Mucosa of stomach (tissue), 1 donor: ENCODE measurements around the gene FTL.
"Not testable (repeated sequence)": the region's sequence is repeated elsewhere in the genome, so short reads cannot be mapped to it uniquely, and the experiment has no call there.

Experiments
- H3K27me3 ChIP-seq: one replicate; pipeline ENCODE4 v1.7.0; 2013; ENCODE audit warnings: mild to moderate bottlenecking, low read length; ENCODE audit not compliant: control insufficient read depth, insufficient read depth
- H3K36me3 ChIP-seq: one replicate; pipeline ENCODE4 v1.7.0; 2013; ENCODE audit warnings: low read length; ENCODE audit not compliant: control insufficient read depth, insufficient read depth
- H3K4me1 ChIP-seq: one replicate; pipeline ENCODE4 v1.7.0; 2013; ENCODE audit warnings: mild to moderate bottlenecking, low read length; ENCODE audit not compliant: control insufficient read depth, insufficient read depth
- H3K4me3 ChIP-seq: one replicate; pipeline ENCODE4 v1.7.0; 2013; ENCODE audit warnings: low read length
- H3K9ac ChIP-seq: one replicate; pipeline ENCODE4 v1.7.0; 2013; ENCODE audit warnings: mild to moderate bottlenecking, low read length, moderate library complexity
- H3K9me3 ChIP-seq: one replicate; pipeline ENCODE4 v1.7.0; 2013; ENCODE audit warnings: mild to moderate bottlenecking, low read length, moderate library complexity; ENCODE audit not compliant: control insufficient read depth
- donor health status: Pancreatic carcinoma.

FTL gene

DNA sequence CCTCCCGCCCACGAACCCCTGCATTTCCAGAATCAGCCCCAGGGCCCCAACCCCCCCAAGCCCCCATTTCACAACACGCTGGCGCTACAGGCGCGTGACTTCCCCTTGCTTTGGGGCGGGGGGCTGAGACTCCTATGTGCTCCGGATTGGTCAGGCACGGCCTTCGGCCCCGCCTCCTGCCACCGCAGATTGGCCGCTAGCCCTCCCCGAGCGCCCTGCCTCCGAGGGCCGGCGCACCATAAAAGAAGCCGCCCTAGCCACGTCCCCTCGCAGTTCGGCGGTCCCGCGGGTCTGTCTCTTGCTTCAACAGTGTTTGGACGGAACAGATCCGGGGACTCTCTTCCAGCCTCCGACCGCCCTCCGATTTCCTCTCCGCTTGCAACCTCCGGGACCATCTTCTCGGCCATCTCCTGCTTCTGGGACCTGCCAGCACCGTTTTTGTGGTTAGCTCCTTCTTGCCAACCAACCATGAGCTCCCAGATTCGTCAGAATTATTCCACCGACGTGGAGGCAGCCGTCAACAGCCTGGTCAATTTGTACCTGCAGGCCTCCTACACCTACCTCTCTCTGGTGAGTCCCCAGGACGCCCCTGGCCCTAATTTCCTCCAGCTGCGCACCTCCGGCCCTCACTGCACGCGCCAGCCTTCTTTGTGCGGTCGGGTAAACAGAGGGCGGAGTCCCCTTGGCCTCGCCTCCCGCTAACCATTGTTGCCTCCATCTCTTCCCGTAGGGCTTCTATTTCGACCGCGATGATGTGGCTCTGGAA, at the start of gene FTL:
Gene FTL, plus strand, starts transcription at position 270 of the 766 bp plus-strand sequence. Its CDS starts 199 bp downstream, at position 469.
- H3K4me1 ChIP-seq: peaks cover 57% of the 10 kb centered on the region
- H3K9ac ChIP-seq: peak within 1 kb of the TSS; percentile 81
- no peaks in the 10 kb centered on the region for H3K27me3 ChIP-seq
- H3K36me3 ChIP-seq: peaks cover 4% of the 10 kb centered on the region
- H3K9me3 ChIP-seq: no peaks in the 10 kb centered on the region
- H3K4me3 ChIP-seq: peak within 1 kb of the TSS; percentile 66

DNA sequence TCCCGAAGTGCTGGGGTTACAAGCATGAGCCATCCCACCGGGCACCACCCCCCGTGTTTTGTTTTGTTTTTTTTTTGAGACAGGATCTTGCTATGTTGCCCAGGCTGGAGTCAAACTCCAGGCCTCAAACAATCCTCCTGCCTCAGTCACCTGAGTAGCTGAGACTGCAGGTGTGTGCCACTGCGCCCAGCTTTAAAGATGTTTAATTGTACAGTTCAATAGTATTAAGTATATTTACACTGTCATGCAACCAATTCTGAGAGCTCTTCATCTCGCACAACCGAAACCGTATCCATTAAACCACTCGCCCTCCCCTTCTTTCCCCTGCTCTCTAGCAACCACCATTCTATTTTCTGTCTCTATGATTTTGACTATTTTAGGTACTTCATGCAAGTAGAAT, 49.4 kb upstream of the FTL start:
- H3K36me3 ChIP-seq: peaks cover 17% of the 10 kb centered on the region
- no peaks in the 10 kb centered on the region for H3K27me3 ChIP-seq

DNA sequence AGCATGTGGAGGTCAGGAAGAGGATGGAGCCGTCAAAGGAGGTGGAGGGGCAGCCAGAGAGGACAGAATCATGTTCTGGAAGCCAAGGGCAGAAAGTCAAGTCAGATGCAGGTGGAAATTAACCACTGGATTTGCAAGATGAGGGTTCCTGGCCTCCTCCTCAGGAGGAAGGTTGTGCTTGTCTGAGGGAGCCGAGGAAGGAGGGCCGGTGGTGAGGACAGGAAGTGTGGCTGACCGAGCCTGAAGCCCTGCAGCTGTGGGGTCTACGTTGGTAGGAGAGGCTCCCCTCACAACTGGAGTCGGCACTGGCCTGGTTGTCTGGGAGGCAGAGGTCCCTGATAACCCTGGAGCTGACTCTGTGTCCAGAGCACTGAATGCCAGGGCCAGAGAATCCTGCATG, 47.0 kb upstream of the FTL start:
- Histone ChIP-seq H3K4me1 (no peaks in the 10 kb centered on the region), H3K27me3 (no peaks in the 10 kb centered on the region), H3K36me3 (peaks cover 11% of the 10 kb centered on the region), H3K4me3 (no peak overlapping the region), H3K9ac (no peak overlapping the region), H3K9me3 (no peaks in the 10 kb centered on the region)

More for the DNA sequence above, 49.4 kb upstream of the FTL start:
- H3K4me1 ChIP-seq: no peaks in the 10 kb centered on the region
- no peaks in the 10 kb centered on the region for H3K9me3 ChIP-seq
- no peak overlapping the region for H3K4me3 ChIP-seq
- no peak overlapping the region for H3K9ac ChIP-seq

- Histone ChIP-seq H3K36me3 (peaks cover 11% of the 10 kb centered on the region), H3K9ac (no peak overlapping the region), H3K27me3 (no peaks in the 10 kb centered on the region), H3K4me3 (no peak overlapping the region), H3K4me1 (no peaks in the 10 kb centered on the region), H3K9me3 (no peaks in the 10 kb centered on the region)
These were observed 46.3 kb upstream of the FTL start for GRCh38 chr19:48918801-48919247.

- not testable (repeated sequence) for H3K4me1 ChIP-seq, H3K9ac ChIP-seq, H3K27me3 ChIP-seq, H3K9me3 ChIP-seq, H3K4me3 ChIP-seq
- peaks cover 11% of the 10 kb centered on the region for H3K36me3 ChIP-seq
These were observed 45.8 kb upstream of the FTL start for GRCh38 chr19:48919271-48919670.

DNA sequence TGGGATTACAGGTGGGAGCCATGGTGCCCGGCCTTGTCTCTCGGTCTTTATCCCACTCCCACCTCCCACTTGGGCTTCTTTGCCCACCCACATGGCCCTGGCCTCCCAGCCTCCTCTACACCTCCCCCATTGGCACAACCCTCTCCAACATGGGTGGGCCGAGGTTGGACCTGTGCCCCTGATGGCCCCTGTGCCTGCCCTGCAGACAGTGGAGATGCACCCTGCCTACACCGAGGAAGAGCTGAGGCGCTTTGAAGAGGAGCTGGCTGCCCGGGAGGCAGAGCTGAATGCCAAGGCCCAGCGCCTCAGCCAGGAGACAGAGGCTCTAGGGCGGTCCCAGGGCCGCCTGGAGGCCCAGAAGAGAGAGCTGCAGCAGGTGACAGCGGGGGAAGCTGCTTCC, 44.2 kb upstream of the FTL start:
- no peaks in the 10 kb centered on the region for H3K4me1 ChIP-seq
- H3K36me3 ChIP-seq: peaks cover 11% of the 10 kb centered on the region
- no peaks in the 10 kb centered on the region for H3K9me3 ChIP-seq
- H3K9ac ChIP-seq: no peak overlapping the region
- H3K27me3 ChIP-seq: no peaks in the 10 kb centered on the region
- no peak overlapping the region for H3K4me3 ChIP-seq

DNA sequence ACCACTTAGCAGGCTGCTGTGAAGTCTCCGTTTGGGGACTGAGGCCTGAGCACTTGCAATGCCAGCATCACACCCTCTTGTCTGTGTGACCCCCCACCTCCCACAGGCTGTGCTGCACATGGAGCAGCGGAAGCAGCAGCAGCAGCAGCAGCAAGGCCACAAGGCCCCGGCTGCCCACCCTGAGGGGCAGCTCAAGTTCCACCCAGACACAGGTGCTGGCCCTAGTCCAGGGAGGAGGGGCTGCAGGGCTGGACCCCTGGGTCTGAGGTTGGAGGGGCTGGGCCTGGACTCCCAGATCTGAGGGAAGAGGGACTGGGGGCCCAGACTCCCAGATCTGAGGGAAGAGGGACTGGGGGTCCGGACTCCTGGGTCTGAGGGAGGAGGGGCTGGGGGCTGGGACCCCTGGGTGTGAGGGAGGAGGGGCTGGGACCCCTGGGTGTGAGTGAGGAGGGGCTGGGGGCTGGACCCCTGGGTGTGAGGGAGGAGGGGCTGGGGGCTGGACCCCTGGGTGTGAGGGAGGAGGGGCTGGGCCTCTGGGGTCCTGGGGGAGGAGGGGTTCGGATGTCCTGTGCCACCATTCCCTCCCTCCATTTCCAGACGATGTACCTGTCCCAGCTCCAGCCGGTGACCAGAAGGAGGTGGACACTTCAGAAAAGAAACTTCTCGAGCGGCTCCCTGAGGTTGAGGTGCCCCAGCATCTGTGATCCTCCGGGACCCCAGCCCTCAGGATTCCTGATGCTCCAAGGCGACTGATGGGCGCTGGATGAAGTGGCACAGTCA, 43.2 kb upstream of the FTL start:
- no peaks in the 10 kb centered on the region for H3K9me3 ChIP-seq
- H3K36me3 ChIP-seq: peaks cover 11% of the 10 kb centered on the region
- H3K4me3 ChIP-seq: no peak overlapping the region
- H3K9ac ChIP-seq: no peak overlapping the region
- H3K27me3 ChIP-seq: no peaks in the 10 kb centered on the region
- H3K4me1 ChIP-seq: peaks cover 3% of the 10 kb centered on the region

GRCh38 chr19:48922548-48923490, 42.3 kb upstream of the FTL start:
- H3K4me1 ChIP-seq: peaks cover 5% of the 10 kb centered on the region
- peaks cover 11% of the 10 kb centered on the region for H3K36me3 ChIP-seq
- no peak overlapping the region for H3K4me3 ChIP-seq
- no peaks in the 10 kb centered on the region for H3K9me3 ChIP-seq
- H3K27me3 ChIP-seq: no peaks in the 10 kb centered on the region
- H3K9ac ChIP-seq: no peak overlapping the region

DNA sequence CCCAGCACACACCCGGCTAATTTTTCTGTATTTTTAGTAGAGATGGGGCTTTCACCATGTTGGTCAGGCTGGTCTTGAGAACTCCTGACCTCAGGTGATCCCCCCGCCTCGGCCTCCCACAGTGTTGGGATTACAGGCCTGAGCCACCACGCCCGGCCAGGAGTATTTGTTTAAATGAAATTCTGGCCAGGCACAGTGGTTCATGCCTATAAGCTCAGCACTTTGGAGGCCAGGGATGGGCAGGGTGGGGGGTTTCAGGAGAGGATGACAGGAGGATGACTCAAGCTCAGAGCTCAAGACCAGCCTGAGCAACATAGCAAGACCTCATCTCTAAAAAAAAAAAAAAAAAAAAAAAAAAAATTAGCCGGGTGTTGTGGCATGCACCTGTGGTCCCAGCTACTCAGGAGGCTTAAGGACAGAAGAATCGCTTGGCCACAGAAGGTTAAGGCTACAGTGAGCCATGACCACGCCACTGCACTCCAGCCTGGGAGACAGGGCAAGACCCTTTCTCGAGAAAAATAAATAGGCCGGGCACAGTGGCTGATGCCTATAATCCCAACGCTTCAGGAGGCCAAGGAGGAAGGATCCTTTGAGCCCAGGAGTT, 39.8 kb upstream of the FTL start:
- H3K36me3 ChIP-seq: peaks cover 5% of the 10 kb centered on the region
- H3K9me3 ChIP-seq: no peaks in the 10 kb centered on the region
- no peak overlapping the region for H3K9ac ChIP-seq
- peaks cover 11% of the 10 kb centered on the region for H3K4me1 ChIP-seq
- H3K4me3 ChIP-seq: no peak overlapping the region
- H3K27me3 ChIP-seq: no peaks in the 10 kb centered on the region

GRCh38 chr19:48925890-48926289, 39.2 kb upstream of the FTL start:
- H3K9ac ChIP-seq, H3K4me3 ChIP-seq, H3K27me3 ChIP-seq, H3K36me3 ChIP-seq, H3K9me3 ChIP-seq: not testable (repeated sequence)
- H3K4me1 ChIP-seq: peaks cover 11% of the 10 kb centered on the region

DNA sequence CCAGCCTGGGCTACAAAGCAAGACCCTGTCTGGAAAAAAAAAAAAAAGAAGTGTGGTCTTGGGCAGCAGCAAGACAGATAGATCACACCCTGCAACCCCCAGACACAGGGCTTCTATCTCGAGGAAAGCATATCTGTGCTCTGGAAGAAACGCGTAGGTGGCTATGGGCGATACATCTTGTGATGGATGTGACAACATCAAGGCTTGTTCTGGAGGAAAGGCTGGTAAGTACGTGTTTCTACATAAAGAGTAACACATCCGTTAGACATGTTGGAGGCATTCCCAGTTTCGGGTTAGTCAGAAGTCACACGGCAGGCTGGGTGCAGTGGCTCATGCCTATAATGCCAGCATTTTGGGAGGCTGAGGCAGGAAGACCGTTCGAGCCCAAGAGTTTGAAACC, 38.2 kb upstream of the FTL start:
- Histone ChIP-seq H3K27me3 (no peaks in the 10 kb centered on the region), H3K4me1 (peaks cover 11% of the 10 kb centered on the region), H3K4me3 (no peak overlapping the region), H3K9ac (no peak overlapping the region), H3K36me3 (no peaks in the 10 kb centered on the region), H3K9me3 (no peaks in the 10 kb centered on the region)
